ENCODE data around the gene QRICH1.

GRCh38 chr3:49009396-49009795 lies 84.5 kb downstream of the QRICH1 start:
- TF ChIP-seq CTCF (conservative IDR thresholded peaks at IDR 0.05; ENCODE audit: low read length): no peak
- TF ChIP-seq EZH2phosphoT487 (IDR thresholded peaks at IDR 0.05; ENCODE audit: borderline replicate concordance, low read depth, low read length): no peak
